Measurements from ENCODE around the gene OSBPL8.
"Not testable (repeated sequence)": the region's sequence is repeated elsewhere in the genome, so short reads cannot be mapped to it uniquely, and the experiment has no call there.

OSBPL8 gene

DNA sequence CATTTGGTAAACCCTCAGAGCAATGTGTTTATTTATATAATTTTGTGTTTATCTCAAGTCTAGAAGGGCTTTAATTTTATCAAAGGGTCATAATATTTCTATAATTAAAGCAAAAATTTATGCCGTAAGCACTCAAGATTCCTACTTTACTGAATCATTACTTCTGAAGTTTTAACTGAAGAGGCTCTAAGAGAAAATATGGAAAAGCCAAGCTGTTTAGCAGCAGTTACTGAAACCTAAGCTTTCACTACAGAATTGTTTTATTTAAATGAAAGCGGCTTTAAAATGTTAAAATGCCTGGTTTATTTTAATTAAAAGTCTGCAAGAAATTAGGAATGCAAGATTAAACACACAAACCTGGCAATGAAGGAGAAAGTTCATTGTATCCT is 137.4 kb downstream of the OSBPL8 start:
- DNase-seq (ENCODE audit: low read depth in 2 of 2), result no peak

DNA sequence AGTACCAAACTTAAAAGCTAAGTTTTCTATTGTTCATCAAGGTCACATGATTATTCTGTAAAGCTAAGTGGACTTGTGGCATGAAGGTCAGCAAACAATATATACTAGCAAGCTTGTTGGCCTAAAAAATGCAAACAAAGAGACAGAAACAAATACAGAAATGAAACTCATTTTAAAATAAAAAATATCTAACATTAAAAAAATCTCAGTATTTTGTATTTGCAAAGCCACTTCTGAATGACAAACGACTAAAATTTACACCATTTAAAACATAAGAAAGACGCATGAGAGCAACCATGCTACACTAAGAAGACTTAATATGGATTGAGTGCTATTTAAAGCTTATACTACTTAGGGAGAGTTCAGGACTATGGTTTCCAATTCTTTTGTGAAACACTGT is 138.5 kb downstream of the OSBPL8 start:
- no peak for DNase-seq (ENCODE audit: low read depth in 2 of 2)

DNA sequence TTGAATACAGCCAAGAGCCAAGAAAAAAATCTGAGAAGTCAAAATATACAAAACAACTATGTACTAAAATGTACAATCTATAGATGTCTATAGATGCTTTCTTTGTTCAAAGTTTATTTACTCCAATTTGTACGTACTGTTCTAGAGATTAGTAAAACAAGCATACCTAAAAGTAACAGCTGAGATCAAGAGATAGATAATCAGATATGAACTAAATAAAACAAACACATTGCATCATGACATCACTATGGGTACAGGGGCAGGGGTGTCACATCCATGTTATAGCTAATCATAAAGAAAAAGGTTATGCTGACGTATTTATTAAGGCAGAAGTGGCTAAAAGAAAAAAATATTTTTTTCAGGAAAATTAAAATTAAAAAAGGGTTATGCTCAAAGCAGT is 139.3 kb downstream of the OSBPL8 start:
- DNase-seq (ENCODE audit: low read depth in 2 of 2), result no peak

DNA sequence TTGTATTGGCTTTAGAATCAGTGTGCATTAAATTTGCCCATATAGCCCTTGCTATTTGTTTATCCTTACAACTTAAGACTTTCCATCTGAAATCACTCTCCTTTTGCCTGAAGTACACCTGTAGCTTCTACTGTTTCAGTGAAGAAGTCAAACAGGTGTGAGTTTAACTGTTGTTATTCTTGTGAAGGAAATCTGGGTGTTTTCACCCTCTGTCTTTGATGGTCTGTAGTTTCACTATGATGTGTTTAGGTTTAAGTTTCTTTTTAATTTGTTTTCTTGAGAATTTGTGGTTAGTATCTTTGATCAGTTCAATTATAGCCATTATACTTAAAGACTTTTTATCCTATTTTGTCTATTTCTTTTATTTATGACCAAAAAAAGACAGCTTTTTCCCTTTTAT is 142.5 kb downstream of the OSBPL8 start:
- DNase-seq (ENCODE audit: low read depth in 2 of 2), result no peak

DNA sequence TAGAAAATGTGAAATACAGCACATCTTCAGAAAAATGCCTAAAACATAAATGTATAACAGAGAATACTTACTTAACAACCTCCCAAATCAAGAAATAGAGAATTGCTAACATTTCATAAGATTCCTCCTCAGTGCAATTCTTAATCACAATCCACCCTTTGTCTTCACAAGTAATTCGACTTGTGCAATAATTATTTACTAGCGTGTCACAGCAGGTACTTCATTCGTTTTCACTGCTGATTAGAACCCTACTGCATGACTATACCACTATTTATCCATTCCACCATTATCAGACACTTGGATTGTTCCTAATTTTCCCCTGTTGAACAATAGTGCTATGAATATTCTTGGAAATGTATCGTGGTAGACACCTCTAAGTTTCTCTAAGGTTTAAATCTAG is 146.4 kb downstream of the OSBPL8 start:
- no peak for DNase-seq (ENCODE audit: low read depth in 2 of 2)

DNA sequence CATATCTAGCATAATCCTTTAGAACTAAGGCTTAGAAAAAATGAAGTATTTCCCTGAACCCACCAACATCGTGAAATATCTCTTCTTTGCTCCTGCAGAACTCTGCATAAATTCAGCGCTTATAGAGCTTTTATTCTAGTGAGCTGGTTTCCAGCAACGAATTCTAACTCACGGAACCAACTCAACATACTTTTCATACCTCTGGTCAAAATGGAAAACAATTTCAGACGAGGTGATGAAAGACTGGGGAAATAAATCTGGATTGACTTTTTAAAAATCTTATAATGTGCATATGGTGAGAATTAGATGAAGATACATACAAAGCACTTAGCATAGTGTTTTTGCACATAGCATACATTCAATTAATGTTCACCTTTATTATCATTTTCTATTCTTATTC is 148.8 kb downstream of the OSBPL8 start:
- DNase-seq (ENCODE audit: low read depth in 2 of 2), result no peak

DNA sequence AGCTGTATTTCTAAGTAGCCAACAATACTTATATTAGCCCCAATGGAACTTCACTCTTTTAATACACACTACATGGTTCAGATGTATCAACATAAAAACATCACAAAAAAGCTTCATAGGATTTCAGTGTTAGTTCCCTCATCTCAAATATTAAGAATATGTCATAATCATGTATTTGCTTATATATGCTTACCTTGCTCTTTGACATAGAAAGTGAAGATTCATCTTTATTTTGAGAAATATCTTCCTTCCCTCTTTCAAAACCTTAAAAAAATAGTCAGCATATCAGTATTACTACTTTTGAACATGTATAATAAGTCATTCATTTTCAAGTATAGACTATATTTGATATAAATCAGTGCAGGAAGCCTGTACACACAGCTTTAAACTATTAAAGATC is 149.2 kb downstream of the OSBPL8 start:
- DNase-seq (ENCODE audit: low read depth in 2 of 2), result no peak

DNA sequence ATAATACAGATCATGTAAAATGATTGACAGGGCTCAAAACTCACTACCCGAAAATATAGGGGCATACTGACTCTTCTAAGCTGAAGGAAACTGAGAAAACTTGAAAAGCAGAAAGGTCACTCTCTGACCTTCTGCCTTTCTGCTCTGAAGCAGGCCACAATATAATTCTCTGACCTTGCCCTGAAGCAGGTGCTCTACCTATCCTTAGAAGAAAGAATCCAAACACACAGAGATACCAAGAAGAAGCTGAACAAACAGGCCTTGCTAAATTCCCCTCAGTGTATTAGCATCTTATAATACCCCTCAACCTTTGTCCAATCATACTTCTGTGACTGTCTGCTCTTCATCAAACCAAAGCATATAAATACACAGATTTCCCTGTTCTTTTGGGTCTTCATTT is 150.5 kb downstream of the OSBPL8 start:
- no peak for DNase-seq (ENCODE audit: low read depth in 2 of 2)

DNA sequence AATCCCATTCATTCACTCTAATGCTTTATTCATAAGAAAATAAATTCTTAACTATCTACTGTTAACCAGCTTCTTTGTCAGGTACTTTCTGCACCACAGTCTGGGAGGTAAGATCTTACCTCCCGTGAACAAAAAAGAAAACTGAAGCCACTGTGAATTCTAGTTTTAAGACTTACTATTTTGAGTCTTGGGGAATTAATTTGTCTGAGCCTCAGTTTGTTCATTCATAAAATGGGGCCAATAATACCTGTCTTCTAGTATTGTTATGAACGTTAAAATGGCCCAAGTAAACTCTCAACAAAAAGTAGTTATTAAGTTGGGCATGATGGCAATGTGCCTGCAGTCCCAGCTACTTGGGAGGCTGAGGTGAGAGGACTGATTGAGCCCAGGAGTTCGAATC is 151.9 kb downstream of the OSBPL8 start:
- no peak for DNase-seq (ENCODE audit: low read depth in 2 of 2)

DNA sequence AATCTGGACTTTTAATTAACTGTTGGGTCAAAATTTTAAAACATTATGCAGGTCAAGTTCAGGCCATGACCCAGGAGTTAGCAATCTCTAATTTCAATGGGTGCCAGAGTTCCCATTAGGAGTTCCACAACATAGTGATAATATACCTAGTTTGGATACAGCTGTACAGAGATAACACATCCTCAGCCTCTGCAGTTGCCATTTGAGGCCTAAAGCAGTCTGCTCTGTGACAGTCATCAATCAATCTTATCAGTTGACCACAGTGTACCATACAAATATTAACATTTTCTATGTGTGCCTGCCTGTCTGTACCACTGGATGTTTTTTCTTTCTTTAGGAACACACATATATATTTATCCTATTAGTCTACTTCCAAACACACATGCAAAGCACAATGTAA is 157.3 kb downstream of the OSBPL8 start:
- DNase-seq (ENCODE audit: low read depth in 2 of 2), result no peak

DNA sequence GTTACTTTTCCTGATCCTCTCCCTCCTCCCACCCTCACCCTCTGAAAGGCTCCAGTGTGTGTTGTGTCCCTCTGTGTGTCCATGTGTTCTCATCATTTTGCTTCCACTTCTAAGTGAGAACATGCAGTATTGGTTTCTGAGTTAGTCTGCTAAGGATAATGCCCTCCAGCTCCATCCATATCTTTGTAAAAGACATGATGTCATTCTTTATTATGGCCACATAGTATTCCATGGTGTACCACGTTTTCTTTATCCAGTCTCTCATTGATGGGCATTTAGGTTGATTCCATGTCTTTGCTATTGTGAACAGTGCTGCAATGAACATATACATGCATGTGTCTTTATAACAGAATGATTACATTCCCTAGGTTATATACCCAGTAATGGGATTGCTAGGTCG is 159.4 kb downstream of the OSBPL8 start:
- DNase-seq (ENCODE audit: low read depth in 2 of 2), result no peak

DNA sequence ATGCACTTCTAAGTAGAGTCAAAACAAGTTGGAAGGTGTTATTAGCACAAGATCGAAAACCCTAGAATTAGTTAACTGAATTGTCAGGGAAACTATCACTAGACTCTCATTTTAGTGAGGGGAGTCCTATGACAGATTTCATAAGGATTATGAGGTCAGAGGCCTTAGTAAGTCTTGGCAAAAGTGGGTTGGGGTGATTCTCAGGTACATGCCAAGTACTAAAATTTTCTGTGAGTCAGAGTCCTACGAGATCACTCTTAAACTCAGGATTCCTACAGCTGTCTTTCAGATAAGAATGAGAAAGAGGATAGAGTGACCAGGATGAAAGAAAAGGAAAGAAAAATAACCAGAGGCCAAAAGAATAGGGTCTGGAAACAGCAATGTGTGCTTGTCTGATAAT is 160.5 kb downstream of the OSBPL8 start:
- DNase-seq (ENCODE audit: low read depth in 2 of 2), result no peak

DNA sequence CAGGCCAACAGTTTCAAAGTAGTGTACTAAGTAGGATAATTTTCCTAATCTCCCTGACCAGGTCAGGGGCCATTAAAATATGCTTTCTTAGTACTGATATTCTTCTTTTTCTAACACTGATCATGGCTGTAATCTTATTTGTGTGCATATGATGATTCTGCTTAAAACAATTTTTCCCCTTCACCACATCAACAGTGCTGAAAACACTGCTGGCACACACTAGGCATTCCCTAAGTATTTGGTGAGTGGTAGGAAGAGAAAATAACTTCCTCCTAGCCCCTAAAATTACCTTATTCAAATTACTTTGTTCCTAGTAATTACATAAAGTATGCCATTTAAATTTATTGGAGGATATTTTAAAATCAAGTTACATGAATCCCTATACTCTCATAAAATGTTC is 161.5 kb downstream of the OSBPL8 start:
- DNase-seq (ENCODE audit: low read depth in 2 of 2), result no peak

DNA sequence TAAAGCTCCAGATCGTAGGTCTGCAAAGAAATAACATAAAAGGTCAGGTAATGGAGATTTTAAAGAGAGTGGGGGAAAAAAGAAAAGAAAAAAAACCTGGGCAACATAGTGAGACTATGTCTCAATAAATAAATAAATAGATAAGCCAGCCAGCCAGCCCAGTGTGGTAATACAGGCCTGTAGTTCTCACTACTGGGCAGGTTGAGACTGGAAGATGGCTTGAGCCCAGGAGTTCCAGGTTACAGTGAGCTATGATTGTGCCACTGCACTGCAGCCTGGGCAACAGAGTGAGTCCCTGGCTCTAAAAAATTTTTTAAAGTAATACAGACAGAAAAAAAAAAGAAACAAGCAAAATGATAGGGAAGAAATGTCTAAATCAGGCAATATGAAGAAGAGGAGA is 168.1 kb downstream of the OSBPL8 start:
- DNase-seq (ENCODE audit: low read depth in 2 of 2), result no peak

DNA sequence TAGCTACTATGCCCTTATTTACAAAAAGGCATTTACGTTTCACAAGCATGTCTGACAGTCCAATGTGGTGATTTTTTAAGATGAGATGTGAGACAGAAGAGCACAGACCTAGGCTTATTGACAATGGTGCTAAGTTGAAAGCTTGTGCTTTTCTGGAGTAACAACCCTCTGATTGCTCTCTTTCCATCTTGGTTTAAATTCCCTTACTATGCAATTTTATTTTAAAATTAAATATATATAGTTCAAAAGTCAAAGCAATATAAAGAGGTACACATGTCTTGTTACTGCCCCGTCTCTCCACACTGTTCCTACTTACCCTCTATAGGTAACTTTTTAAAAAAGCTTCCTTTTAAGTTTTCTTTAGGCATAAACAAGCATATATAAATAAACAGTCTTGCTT is 172.0 kb downstream of the OSBPL8 start:
- DNase-seq (ENCODE audit: low read depth in 2 of 2), result no peak

DNA sequence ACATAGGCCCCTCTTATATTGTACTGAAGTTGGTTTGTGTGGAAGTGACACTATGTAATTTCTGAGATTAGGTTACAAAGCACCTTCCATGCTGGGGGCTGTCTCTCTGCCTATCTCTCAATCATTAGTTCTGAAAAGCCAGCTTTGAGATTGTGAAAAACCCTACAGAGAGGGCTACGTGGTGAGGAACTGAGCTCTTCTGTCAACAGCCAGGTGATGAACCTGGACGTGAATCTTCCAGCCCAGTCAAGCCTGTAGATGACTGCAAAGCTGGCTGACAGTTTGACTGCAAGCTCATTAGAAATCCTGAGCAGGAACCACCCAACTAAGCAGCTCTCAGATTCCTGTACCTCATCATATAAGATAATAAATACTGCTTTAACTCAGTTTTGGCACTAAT is 175.0 kb downstream of the OSBPL8 start:
- no peak for DNase-seq (ENCODE audit: low read depth in 2 of 2)

DNA sequence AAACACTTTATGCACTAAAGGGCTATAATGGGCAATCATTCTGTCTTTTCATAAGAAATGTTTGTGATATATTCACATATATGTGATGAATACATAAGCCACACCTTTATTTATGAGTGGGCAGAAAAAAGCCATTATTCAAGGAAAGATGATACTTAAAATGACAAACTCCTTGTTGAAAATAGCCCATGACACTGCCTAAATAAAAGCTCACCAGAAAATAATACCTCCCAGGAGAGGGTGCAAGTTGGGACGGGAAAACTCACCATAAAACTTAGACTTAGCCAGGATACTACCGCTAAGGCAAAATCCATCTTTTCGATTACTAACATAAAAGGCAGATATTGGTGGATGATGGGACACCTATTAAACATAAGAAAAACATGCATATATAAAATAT is 175.6 kb downstream of the OSBPL8 start:
- no peak for DNase-seq (ENCODE audit: low read depth in 2 of 2)

DNA sequence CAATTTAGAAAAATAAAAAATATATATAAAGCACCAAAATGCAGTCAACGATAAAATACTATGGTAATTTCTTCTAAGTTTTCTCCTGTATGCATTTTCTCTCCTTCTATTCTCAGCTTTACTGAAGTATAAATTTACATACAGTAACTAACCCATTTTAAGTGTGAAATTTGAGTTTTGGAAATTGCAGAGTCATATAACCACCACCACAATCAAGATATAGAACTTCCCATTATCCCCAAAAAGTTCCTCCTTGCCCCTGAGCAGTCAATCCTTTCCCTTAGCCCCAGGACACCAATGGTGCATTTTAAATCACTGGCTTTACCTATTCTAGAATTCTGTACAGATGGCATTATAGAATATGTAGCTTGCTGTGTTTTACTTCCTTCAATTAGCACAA is 180.3 kb downstream of the OSBPL8 start:
- DNase-seq (ENCODE audit: low read depth in 2 of 2), result no peak

DNA sequence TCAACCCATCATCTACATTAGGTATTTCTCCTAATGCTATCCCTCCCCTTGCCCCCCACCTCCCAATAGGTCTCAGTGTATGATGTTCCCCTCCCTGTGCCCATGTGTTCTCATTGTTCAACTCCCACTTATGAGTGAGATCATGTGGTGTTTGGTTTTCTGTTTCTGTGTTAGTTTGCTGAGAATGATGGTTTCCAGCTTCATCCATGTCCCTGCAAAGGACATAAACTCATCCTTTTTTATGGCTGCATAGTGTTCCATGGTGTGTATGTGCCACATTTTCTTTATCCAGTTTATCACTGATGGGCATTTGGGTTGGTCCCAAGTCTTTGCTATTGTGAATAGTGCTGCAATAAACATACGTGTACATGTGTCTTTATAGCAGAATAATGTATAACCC is 182.7 kb downstream of the OSBPL8 start:
- not testable (repeated sequence) for DNase-seq (ENCODE audit: low read depth in 2 of 2)

DNA sequence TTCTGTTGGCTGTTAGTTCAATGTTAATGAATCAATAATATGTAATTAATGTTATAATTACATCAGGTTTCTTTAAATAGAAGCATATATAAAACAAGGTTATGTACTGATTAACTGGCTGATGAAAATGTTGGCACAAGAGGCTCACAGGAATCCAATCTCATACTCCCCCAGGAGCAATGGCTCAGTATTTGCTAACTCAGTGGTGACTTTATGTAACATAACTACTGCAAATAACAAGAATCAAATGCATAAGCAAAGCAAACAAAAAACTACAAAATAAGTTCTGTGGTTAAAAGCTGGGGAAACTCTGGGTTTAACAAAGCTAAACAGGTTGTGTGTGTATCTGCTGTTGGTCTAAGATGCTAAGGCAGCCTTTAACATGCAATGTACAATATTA is 183.6 kb downstream of the OSBPL8 start:
- DNase-seq (ENCODE audit: low read depth in 2 of 2), result no peak

DNA sequence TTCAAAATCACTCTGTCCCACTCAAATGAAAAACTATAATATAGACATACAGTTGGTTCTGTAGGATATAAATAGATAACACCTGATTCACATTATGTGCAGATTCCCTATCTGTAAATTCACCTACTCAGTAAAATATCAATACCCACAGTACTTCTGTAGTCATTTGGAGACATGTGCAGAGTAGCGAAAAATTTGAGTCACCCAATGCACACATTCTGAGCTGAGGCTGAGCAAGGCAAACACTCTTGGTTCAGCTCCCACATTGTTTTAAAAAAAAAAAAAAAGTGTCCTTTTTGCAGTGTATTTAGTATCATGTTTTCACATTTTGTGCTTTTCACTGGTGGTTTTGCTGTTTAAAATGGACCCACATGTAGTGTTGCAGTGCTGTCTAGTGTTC is 184.1 kb downstream of the OSBPL8 start:
- no peak for DNase-seq (ENCODE audit: low read depth in 2 of 2)

DNA sequence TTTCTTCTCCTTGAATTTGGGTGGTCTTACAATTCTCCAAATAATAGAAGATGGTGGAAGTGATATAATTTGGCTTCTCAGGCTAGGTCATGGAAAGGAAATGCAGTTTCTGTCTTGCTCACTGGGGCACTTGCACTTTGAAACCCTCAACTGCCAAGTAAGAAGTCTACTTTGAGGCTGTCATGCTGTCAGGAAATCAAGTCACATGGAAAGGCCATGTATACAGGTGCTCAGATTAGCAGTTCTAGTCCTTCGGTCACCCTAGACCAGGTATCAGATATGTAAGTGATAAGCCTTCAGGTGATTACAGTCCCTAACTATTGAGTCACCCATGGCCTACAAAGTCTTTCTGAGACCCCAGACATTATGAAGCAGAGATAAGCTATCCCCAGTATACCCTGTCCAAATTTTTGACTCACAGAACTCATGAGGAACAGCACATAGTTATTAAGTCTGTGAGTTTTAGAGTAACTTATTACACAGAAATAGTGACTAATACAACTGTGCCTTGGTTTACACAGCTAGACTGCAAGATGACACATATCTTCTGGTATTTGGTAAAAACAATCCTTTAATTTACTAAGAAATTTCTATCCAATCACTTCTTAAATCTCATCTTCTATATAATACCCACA is 185.1 kb downstream of the OSBPL8 start:
- no peak for DNase-seq (ENCODE audit: low read depth in 2 of 2)

DNA sequence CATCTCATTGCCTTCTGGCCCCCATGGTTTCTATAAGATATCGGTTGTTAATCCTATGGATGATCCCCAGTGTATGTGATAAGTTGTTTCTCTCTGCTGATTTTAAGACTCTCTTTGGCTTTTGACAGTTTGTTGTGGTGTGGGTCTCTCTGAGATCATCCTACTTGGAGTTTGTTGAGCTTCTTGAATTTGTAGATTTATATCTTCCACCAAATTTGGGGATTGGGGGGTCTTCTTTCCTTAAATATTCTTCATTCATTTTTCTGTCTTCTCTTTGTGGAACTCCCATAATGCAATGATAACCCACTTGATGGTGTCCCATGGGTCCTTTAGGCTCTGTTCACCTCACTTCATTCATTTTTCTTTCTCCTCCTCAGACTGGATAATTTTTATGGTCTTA is 191.3 kb downstream of the OSBPL8 start:
- no peak for DNase-seq (ENCODE audit: low read depth in 2 of 2)

DNA sequence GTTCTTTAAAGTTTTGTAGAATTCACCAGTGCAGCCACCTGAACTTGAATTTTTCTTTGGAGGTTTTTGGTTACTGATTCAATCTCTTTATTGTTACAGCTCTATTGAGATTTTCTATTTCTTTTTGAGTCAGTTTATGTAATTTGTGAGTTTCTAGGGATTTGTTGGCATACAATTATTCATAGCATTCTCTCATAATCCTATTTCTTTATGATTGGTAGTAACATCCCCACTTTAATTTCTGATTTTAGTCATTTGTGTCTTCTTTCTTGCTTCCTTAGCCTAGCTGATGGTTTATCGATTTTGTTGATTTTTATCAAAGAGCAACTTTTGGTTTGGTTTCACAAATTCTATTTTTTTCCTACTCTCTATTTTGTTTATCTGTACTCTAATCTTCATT is 193.4 kb downstream of the OSBPL8 start:
- no peak for DNase-seq (ENCODE audit: low read depth in 2 of 2)

DNA sequence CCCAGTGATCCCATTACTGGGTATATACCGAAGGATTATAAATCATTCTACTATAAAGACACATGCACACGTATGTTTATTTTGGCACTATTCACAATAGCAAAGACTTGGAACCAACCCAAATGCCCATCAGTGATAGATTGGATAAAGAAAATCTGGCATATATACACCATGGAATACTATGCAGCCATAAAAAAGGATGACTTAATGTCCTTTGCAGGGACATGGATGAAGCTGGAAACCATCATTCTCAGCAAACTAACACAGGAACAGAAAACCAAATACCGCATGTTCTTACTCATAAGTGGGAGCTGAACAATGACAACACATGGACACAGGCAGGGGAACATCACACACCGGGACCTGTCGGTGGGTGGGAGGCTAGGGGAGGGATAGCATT is 195.4 kb downstream of the OSBPL8 start:
- not testable (repeated sequence) for DNase-seq (ENCODE audit: low read depth in 2 of 2)
